HEK293 (cell line): Measurements from ENCODE around the gene DNAJC5.

ENCODE experiments used
- CTCF ChIA-PET: fragments of 350-600 bp; formaldehyde crosslinking; extraction: SDS; loops from one replicate; lab custom pipeline; 2021; ENCODE audit warnings: antibody characterized with exemption; lab: Yijun Ruan, JAX
- POLR2A ChIA-PET: fragments of 300-600 bp; formaldehyde crosslinking; extraction: SDS; loops from one replicate; lab custom pipeline; 2020; ENCODE audit warnings: antibody characterized with exemption, inconsistent platforms; lab: Yijun Ruan, JAX
- H3K27ac ChIP-seq: fragments of 200-500 bp; sonication (Bioruptor generic); 2 replicates; pipeline ENCODE4 v1.5.1; 2014; ENCODE audit warnings: low read depth, low read length, control low read depth, inconsistent platforms; ENCODE audit errors: extremely low read depth
- H3K36me3 ChIP-seq, 2 experiments: fragments of 200-500 bp in 1 of 2; sonication (Bioruptor generic) in 1 of 2; 1 replicate in 1 of 2; 2 replicates in 1 of 2; pipeline ENCODE4 v1.5.1; 2014 to 2017; ENCODE audit warnings: inconsistent platforms in 2 of 2, low read length in 2 of 2; ENCODE audit not compliant: control insufficient read depth in 2 of 2, insufficient read depth in 1 of 2
- H3K4me1 ChIP-seq: fragments of 200-500 bp; sonication (Bioruptor generic); 2 replicates; pipeline ENCODE4 v1.5.1; 2014; ENCODE audit warnings: mild to moderate bottlenecking, low read length, inconsistent platforms; ENCODE audit not compliant: control insufficient read depth, insufficient read depth
- H3K4me3 ChIP-seq: 2 replicates; pipeline ENCODE4 v1.5.1; 2011; ENCODE audit warnings: low read depth, mild to moderate bottlenecking, control low read depth, low read length, moderate library complexity
- H3K9me3 ChIP-seq: fragments of 200-500 bp; sonication (Bioruptor generic); 2 replicates; pipeline ENCODE4 v1.5.1; 2014; ENCODE audit warnings: low read depth, low read length, inconsistent platforms; ENCODE audit not compliant: control insufficient read depth, insufficient read depth
- GLI4 ChIP-seq: fragments of 450-650 bp; formaldehyde crosslinking; IDR thresholded peaks from 2 replicates; pipeline ENCODE4 v1.5.1; 2016; ENCODE audit warnings: missing biosample characterization, missing genetic modification characterization
- KLF16 ChIP-seq: fragments of 450-650 bp; formaldehyde crosslinking; IDR thresholded peaks from 2 replicates; pipeline ENCODE4 v1.5.1; 2017; ENCODE audit warnings: missing biosample characterization, missing genetic modification characterization
- PRDM6 ChIP-seq: fragments of 450-650 bp; formaldehyde crosslinking; IDR thresholded peaks from 2 replicates; pipeline ENCODE4 v1.5.1; 2017; ENCODE audit warnings: missing biosample characterization, missing genetic modification characterization
- TRIM28 ChIP-seq: IDR thresholded peaks from 2 replicates; pipeline ENCODE4 v1.6.1; 2011; ENCODE audit warnings: low read length, control low read depth, borderline replicate concordance
- YY1 ChIP-seq: fragments of 450-650 bp; formaldehyde crosslinking; IDR thresholded peaks from 2 replicates; pipeline ENCODE4 v1.5.1; 2018; ENCODE audit warnings: missing biosample characterization, missing genetic modification characterization
- ZBTB20 ChIP-seq: fragments of 450-650 bp; formaldehyde crosslinking; IDR thresholded peaks from 2 replicates; pipeline ENCODE4 v1.5.1; 2016; ENCODE audit warnings: missing biosample characterization, missing genetic modification characterization
- ZBTB8A ChIP-seq: fragments of 450-650 bp; formaldehyde crosslinking; IDR thresholded peaks from 2 replicates; pipeline ENCODE4 v1.5.1; 2016; ENCODE audit warnings: missing biosample characterization, missing genetic modification characterization
- ZNF114 ChIP-seq: fragments of 450-650 bp; formaldehyde crosslinking; IDR thresholded peaks from 2 replicates; pipeline ENCODE4 v1.5.0; 2017; ENCODE audit warnings: missing biosample characterization, missing genetic modification characterization
- ZNF133 ChIP-seq: fragments of 450-650 bp; formaldehyde crosslinking; IDR thresholded peaks from 2 replicates; pipeline ENCODE4 v1.5.1; 2016; ENCODE audit warnings: missing biosample characterization, missing genetic modification characterization
- ZNF2 ChIP-seq: fragments of 450-650 bp; formaldehyde crosslinking; IDR thresholded peaks from 2 replicates; pipeline ENCODE4 v1.5.1; 2016; ENCODE audit warnings: missing biosample characterization, missing genetic modification characterization
- ZNF221 ChIP-seq: fragments of 450-650 bp; formaldehyde crosslinking; IDR thresholded peaks from 2 replicates; pipeline ENCODE4 v1.5.1; 2017; ENCODE audit warnings: missing biosample characterization, missing genetic modification characterization, borderline replicate concordance
- ZNF23 ChIP-seq: fragments of 450-650 bp; formaldehyde crosslinking; IDR thresholded peaks from 2 replicates; pipeline ENCODE4 v1.5.1; 2016; ENCODE audit warnings: missing biosample characterization, missing genetic modification characterization, borderline replicate concordance
- ZNF324 ChIP-seq: fragments of 450-650 bp; formaldehyde crosslinking; IDR thresholded peaks from 2 replicates; pipeline ENCODE4 v1.5.1; 2016; ENCODE audit warnings: missing biosample characterization, missing genetic modification characterization
- ZNF335 ChIP-seq: fragments of 450-650 bp; formaldehyde crosslinking; conservative IDR thresholded peaks from 2 replicates; pipeline ENCODE4 v1.5.1; 2016; ENCODE audit warnings: missing biosample characterization, missing genetic modification characterization
- ZNF510 ChIP-seq: fragments of 450-650 bp; formaldehyde crosslinking; IDR thresholded peaks from 2 replicates; pipeline ENCODE4 v1.5.1; 2018; ENCODE audit warnings: mild to moderate bottlenecking, missing genetic modification characterization, missing biosample characterization; ENCODE audit not compliant: insufficient replicate concordance
- ZNF514 ChIP-seq: fragments of 450-650 bp; formaldehyde crosslinking; IDR thresholded peaks from 2 replicates; pipeline ENCODE4 v1.5.1; 2016; ENCODE audit warnings: missing biosample characterization, missing genetic modification characterization
- ZNF585B ChIP-seq: fragments of 450-650 bp; formaldehyde crosslinking; IDR thresholded peaks from 2 replicates; pipeline ENCODE4 v1.5.1; 2016; ENCODE audit warnings: missing biosample characterization, missing genetic modification characterization
- ZNF658 ChIP-seq: fragments of 450-650 bp; formaldehyde crosslinking; IDR thresholded peaks from 2 replicates; pipeline ENCODE4; 2016; ENCODE audit warnings: missing biosample characterization, missing genetic modification characterization
- ZNF664 ChIP-seq: fragments of 450-650 bp; formaldehyde crosslinking; IDR thresholded peaks from 2 replicates; pipeline ENCODE4 v1.5.1; 2016; ENCODE audit warnings: missing biosample characterization, missing genetic modification characterization
- ZNF670 ChIP-seq: fragments of 450-650 bp; formaldehyde crosslinking; IDR thresholded peaks from 2 replicates; pipeline ENCODE4 v1.5.1; 2016; ENCODE audit warnings: missing biosample characterization, missing genetic modification characterization, low read depth
- ZNF692 ChIP-seq: fragments of 450-650 bp; formaldehyde crosslinking; IDR thresholded peaks from 2 replicates; pipeline ENCODE4 v1.5.1; 2016; ENCODE audit warnings: missing biosample characterization, missing genetic modification characterization
- ZNF792 ChIP-seq: fragments of 450-650 bp; formaldehyde crosslinking; IDR thresholded peaks from 2 replicates; pipeline ENCODE4 v1.5.1; 2016; ENCODE audit warnings: missing biosample characterization, missing genetic modification characterization
- TF ChIP-seq, protein P1 (sequence below): fragments of 450-650 bp; formaldehyde crosslinking; optimal IDR thresholded peaks from 2 replicates; pipeline ENCODE3; 2016; ENCODE audit warnings: missing biosample characterization, mild to moderate bottlenecking, missing genetic modification characterization
- TF ChIP-seq, protein P2 (sequence below): fragments of 450-650 bp; formaldehyde crosslinking; IDR thresholded peaks from 2 replicates; pipeline ENCODE4 v1.5.1; 2016; ENCODE audit warnings: missing biosample characterization, missing genetic modification characterization
- TF ChIP-seq, protein P3 (sequence below): fragments of 450-650 bp; formaldehyde crosslinking; IDR thresholded peaks from 2 replicates; pipeline ENCODE4 v1.5.1; 2016; ENCODE audit warnings: missing biosample characterization, missing genetic modification characterization

DNAJC5 gene

GRCh38 chr20:63955827-63956663 lies 61.1 kb downstream of the DNAJC5 start, which contains the start of gene UCKL1 (continued):
- TF ChIP-seq ZNF692 (tag by site-specific recombination) (peak; percentile 84), ZNF114 (tag by site-specific recombination) (no peak), ZBTB8A (tag by site-specific recombination) (peak; percentile 82), ZNF133 (tag by site-specific recombination) (no peak), ZNF585B (tag by site-specific recombination) (no peak), ZNF658 (no peak), ZNF664 (tag by site-specific recombination) (no peak), KLF16 (tag by site-specific recombination) (peak; percentile 34), ZBTB20 (tag by site-specific recombination) (peak; percentile 96), PRDM6 (no peak)
- TF ChIP-seq, protein P1, sequence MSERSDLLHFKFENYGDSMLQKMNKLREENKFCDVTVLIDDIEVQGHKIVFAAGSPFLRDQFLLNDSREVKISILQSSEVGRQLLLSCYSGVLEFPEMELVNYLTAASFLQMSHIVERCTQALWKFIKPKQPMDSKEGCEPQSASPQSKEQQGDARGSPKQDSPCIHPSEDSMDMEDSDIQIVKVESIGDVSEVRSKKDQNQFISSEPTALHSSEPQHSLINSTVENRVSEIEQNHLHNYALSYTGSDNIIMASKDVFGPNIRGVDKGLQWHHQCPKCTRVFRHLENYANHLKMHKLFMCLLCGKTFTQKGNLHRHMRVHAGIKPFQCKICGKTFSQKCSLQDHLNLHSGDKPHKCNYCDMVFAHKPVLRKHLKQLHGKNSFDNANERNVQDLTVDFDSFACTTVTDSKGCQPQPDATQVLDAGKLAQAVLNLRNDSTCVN (tag by site-specific recombination): peak; percentile 94
- TF ChIP-seq, protein P2, sequence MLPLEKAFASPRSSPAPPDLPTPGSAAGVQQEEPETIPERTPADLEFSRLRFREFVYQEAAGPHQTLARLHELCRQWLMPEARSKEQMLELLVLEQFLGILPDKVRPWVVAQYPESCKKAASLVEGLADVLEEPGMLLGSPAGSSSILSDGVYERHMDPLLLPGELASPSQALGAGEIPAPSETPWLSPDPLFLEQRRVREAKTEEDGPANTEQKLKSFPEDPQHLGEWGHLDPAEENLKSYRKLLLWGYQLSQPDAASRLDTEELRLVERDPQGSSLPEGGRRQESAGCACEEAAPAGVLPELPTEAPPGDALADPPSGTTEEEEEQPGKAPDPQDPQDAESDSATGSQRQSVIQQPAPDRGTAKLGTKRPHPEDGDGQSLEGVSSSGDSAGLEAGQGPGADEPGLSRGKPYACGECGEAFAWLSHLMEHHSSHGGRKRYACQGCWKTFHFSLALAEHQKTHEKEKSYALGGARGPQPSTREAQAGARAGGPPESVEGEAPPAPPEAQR (tag by site-specific recombination): peak; percentile 21; the same call in 1 of the 2 replicates

GRCh38 chr20:63956664-63957003 lies 61.7 kb downstream of the DNAJC5 start:
- peak overlapping the region; percentile 36 for H3K4me3 ChIP-seq
- H3K27ac ChIP-seq: peak overlapping the region; percentile 62; the same call in 1 of the 2 replicates
- H3K9me3 ChIP-seq: no peaks in the 10 kb centered on the region
- ChIA-PET POLR2A (interaction anchor here (0.6 to 2.7 kb wide), 14 partner anchors 7 to 215 kb away, joined by 3 to 21 read pairs (median 3); partner anchors contain the start of genes PRPF6, SAMD10, TCEA2 and TPD52L2), CTCF (interaction anchor here (0.6 to 1.2 kb wide), 4 partner anchors 18 to 64 kb away, joined by 3 to 5 read pairs (median 3); no protein-coding TSS in a partner anchor)
- peaks cover 0 to 36% of the 10 kb centered on the region in 2 experiments; a peak in 1 of 3 replicates for H3K36me3 ChIP-seq
- peaks cover 4% of the 10 kb centered on the region; the same call in 1 of the 2 replicates for H3K4me1 ChIP-seq
- TF ChIP-seq ZNF514 (tag by site-specific recombination) (no peak), KLF16 (tag by site-specific recombination) (peak; percentile 45; the same call in 1 of the 2 replicates), ZNF335 (tag by site-specific recombination) (peak; percentile 87), ZNF23 (tag by site-specific recombination) (no peak), ZNF510 (no peak), GLI4 (no peak), ZNF324 (tag by site-specific recombination) (no peak), ZNF221 (tag by site-specific recombination) (no peak), TRIM28 (no peak), ZNF792 (tag by site-specific recombination) (no peak), ZNF670 (tag by site-specific recombination) (no peak), ZNF2 (tag by site-specific recombination) (no peak), YY1 (tag by site-specific recombination) (no peak)
- TF ChIP-seq, protein P3, sequence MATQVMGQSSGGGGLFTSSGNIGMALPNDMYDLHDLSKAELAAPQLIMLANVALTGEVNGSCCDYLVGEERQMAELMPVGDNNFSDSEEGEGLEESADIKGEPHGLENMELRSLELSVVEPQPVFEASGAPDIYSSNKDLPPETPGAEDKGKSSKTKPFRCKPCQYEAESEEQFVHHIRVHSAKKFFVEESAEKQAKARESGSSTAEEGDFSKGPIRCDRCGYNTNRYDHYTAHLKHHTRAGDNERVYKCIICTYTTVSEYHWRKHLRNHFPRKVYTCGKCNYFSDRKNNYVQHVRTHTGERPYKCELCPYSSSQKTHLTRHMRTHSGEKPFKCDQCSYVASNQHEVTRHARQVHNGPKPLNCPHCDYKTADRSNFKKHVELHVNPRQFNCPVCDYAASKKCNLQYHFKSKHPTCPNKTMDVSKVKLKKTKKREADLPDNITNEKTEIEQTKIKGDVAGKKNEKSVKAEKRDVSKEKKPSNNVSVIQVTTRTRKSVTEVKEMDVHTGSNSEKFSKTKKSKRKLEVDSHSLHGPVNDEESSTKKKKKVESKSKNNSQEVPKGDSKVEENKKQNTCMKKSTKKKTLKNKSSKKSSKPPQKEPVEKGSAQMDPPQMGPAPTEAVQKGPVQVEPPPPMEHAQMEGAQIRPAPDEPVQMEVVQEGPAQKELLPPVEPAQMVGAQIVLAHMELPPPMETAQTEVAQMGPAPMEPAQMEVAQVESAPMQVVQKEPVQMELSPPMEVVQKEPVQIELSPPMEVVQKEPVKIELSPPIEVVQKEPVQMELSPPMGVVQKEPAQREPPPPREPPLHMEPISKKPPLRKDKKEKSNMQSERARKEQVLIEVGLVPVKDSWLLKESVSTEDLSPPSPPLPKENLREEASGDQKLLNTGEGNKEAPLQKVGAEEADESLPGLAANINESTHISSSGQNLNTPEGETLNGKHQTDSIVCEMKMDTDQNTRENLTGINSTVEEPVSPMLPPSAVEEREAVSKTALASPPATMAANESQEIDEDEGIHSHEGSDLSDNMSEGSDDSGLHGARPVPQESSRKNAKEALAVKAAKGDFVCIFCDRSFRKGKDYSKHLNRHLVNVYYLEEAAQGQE: no peak
- TF ChIP-seq, protein P2 (tag by site-specific recombination): no peak
